Tibial nerve (tissue), 3 donors: ENCODE measurements around the gene UGT1A4.

Experiments used
- CTCF ChIP-seq, 5 experiments: fragments of 200-600 bp in 3 of 5; fragments of 450-650 bp in 2 of 5; sonication (generic) in 3 of 5; IDR thresholded peaks; one replicate each; pipeline ENCODE4 v1.5.1; 2016 to 2019; ENCODE audit warnings: antibody characterized with exemption in 5 of 5, mild to moderate bottlenecking in 3 of 5, moderate library complexity in 2 of 5
- POLR2A ChIP-seq, 2 donors: fragments of 450-650 bp; IDR thresholded peaks; one replicate each; pipeline ENCODE4 v1.6.1; 2017; ENCODE audit warnings: antibody characterized with exemption in 2 of 2, mild to moderate bottlenecking in 2 of 2, moderate library complexity in 2 of 2

GRCh38 chr2:233699424-233700027, 19.0 kb upstream of the UGT1A4 start:
- no peak for TF ChIP-seq CTCF (IDR thresholded peaks at IDR 0.05)
- no peak for TF ChIP-seq POLR2A (IDR thresholded peaks at IDR 0.05)
